ENCODE data around the gene IFNE.

Gene IFNE, protein sequence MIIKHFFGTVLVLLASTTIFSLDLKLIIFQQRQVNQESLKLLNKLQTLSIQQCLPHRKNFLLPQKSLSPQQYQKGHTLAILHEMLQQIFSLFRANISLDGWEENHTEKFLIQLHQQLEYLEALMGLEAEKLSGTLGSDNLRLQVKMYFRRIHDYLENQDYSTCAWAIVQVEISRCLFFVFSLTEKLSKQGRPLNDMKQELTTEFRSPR

DNA sequence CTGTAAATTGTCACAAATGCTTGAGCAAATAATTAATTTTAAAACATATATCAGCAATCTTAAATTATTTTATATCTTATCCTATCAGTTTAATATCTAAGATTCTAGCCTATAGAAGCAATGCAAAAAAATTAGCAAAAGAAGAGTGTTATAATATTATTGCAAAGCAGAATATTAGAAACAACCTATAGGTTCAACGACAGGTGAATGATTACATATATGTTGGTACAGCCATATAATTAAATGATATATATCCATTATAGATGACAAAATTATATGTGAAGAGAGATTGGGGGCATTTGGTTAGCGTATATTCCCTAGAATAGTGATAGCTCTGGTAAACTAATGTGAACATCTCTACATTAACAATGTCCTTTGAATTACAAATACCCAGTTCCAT is at the start of gene IFNE:
Gene IFNE (minus strand): TSS at position 101 of the 400 bp plus-strand sequence. CDS start 619 bp downstream, outside the sequence.
- DNase-seq = no peak

DNA sequence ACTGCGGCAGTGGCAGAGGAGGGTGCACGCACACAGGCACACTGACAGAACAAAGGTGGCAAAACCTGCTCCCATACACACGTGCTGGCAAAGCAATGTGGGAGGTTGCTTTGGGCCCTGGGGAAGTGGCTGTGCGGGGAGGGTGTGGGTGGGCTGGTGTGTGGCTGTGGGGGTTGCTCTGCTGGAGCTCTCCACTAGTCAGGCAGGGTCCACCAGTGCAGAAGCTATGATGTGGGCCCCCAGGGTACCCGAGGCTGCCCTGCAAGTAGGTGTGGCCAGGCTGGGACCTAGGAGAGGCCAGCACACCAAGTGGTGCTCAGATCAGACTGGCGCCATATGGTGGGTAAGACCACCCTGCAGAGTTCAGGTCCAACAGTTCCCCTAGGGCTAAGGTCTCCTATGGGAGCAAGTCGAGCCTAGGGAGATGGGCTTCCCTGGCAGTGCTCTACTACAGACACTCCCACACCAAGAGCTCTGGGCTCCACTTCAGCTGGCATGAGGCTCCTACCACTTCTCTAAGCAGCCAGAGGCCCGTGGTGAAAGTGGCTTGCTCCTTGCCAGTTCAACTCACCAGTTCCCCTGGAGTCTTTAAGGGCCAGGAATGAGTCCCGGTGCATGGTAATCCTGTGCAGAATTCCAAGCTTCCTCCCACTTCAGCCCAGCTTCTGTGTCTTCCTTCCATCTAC is 46.2 kb upstream of the IFNE start:
- DNase-seq = no peak

DNA sequence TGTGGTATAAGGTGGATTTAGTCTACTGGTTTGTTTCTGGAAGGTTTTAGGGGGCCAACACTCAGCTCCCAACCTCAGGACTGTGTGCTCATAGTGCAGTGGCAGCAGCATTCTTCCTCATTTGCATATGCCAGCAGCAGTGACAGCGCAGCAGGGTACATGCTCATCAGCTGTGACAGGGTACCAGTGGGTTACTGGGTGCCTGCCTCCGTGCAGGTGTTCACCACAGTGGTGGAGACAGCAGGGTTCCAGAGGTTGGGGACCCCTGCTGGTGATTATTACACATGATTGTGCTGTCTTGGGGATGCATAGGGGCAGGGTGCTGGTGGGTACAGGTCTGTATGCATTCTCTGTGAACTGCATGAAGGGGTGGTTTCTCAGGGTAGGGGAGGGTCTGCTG is 45.5 kb upstream of the IFNE start:
- peak; percentile 9 for DNase-seq

DNA sequence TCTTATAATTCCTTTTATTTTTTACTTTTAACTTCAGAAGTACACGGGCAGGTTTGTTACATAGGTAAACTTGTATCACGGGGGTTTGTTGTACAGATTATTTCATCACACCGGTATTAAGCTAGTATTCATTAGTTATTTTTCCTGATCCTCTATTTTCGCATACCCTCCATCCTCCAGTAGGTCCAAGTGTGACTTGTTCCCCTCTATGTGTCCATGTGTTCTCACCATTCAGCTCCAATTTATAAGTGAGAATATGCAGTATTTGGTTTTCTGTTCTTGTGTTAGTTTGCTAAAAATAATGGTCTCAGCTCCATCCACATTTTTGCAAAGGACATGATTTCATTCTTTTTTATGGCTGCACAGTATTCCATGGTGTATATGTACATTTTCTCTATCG is 43.1 kb upstream of the IFNE start:
- DNase-seq = no peak

DNA sequence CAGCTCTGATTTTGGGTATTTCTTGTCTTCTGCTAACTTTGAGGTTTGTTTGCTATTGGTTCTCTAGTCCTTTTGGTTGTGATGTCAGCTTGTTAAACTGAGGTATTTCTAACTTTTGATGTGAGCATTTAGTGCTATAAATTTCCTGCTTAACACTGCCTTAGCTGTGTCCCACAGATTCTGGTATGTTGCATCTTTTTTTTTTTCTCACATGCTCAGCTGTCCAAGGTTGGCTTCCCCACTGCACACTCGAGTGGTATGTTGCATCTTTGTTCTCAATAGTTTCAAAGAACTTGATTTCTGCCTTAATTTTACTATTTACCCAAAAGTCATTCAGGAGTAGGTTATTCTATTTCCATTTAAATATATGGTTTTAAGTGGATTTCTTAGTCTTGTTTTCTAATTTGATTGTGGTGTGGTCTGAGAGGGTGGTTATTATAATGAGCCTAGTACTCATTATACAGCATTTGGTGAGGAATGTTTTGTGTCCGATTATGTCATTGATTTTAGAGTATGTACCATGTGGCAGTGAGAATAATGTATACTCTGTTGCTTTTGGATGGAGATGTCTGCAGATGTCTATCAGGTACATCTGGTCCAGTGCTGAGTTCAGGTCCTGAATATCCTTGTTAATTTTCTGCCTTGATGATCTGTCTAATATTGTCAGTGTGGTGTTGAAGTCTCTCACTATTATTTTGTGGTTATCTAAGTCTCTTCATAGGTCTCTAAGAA is 42.2 kb upstream of the IFNE start:
- no peak for DNase-seq

DNA sequence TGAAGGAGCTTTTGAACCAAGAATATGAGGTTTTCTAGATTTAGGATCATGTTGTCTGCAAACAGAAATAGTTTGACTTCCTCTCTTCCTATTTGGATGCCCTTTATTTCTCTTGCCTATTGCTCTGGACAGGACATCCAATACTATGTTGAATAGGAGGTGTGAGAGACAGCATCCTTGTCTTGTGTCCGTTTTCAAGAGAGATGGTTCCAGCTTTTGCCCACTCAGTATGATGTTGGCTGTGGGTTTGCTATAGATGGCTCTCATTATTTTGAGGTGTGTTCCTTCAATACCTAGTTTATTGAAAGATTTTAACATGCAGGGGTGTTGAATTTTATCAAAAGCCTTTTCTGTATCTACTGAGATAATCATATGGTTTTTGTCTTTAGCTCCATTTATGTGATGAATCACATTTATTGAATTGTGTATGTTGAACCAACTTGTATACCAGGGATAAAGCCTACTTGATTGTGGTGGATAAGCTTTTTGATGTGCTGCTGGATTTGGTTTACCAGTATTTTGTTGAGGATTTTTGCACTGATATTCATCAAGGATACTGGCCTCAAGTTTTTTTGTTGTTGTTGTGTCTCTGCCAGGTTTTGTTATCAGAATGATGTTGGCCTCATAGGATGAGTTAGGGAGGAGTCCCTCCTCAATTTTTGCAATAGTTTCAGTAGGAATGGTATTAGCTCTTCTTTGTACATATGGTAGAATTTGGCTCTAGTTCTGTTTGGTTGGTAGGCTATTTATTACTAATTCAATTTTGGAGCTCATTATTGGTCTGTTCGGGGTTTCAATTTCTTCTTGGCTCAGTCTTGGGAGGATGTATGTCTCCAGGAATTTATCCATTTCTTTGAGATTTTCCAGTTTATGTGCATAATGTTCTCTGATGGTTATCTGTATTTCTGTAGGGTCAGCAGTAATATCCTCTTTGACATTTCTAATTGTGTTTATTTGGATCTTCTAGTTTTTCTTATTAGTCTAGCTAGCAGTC is 41.2 kb upstream of the IFNE start:
- DNase-seq = no peak

DNA sequence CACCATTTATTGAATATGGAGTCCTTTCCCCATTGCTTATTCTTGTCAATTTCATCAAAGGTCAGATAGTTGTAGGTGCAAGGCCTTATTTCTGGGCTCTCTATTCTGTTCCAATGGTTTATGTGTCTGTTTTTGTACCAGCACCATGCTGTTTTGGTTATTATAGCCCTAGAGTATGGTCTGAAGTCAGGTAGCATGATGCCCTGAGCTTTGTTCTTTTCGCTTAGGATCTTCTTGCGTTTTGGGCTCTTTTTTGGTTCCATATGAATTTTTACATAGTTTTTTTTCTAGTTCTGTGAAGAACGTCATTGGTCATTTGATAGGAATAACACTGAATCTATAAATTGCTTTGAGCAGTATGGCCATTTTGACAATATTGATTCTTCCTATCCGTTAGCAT is 40.2 kb upstream of the IFNE start:
- no peak for DNase-seq

DNA sequence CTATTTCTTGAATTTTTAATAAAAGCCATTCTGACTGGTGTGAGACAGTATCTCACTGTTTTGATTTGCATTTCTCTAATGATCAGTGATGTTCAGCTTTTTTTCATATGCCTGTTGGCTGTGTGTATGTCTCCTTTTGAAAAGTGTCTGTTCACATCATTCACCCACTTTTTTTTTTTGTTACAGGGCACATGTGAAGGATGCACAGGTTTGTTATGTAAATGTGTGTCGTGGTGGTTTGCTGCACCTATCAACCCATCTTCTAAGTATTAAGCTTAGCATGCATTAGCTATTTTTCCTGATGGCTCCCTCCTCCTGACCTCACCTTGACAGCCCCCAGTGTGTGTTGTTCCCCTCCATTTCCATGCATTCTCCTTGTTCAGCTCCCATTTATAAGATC is 39.3 kb upstream of the IFNE start:
- DNase-seq = no peak

DNA sequence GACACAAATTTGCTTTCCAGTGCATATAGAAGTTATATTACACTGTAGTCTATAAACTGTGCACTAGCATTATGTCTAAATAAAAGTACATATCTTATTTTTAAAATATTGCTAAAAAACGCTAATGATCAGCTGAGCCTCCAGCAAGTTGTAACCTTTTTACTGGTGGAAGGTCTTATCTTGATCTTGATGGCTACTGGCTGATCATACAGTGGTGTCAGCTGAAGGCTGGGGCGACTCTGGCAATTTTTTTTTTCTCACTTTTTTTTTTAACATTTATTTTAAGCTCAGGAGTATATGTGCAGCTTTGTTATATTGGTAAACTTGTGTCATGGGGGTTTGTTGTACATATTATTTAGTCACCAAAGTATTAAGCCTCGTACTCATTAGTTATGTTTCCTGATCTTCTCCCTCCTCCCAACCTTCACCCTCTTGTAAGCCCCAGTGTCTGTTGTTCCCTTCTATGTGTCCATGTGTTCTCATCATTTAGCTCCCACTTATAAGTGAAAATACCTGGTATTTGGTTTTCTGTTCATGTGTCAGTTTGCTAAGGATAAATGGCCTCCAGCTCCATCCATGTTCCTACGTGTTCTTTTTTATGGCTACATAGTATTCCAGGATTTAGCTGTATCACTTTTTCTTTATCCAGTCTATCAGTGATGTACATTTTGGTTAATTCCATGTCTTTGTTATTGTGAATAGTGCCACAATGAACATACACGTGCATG is 38.6 kb upstream of the IFNE start:
- DNase-seq = no peak

DNA sequence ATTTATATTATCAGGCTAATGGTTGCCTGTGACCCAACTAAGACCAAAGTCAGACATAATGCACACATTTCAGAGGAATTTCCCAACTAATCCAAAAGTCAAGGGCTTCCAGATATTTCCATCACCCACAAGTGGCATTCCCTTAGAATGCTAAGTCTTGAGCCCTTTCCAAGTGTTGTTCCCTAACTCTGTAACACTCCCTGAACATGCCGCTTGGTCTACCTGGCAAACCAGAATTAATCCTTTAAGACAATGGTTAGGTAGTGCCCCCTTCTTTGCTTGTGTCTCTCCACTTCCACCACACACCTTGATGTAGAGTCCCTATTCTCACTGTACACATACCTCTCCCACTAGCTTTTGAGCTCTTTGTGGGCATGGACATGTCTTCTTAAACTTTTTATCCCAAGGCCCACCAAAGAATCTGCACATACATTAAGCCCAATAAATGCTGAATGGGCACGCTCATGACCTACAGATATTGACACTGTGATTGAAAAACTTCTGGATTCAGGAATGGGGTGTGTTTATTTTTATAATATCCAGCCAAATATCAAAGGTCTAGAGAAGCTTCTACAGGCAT is 37.8 kb upstream of the IFNE start:
- no peak for DNase-seq

DNA sequence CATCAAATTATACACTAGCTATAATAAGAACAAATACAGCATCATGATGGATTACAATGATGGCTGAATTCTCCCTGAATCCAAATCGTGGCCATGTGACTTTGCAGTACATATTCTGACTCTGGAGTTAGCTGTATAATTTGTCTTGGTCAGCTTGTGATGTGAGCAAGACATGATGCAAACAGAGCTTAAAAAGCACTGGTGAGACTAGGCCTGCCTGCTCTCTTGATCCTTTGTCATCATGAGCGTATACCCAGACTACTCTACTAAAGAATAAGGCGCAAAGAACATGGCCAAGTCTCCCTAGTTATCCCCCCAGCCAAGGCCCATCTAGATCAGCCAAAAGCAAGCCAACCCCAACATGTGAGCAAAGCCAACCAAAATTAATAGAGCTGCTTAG is 34.7 kb upstream of the IFNE start:
- DNase-seq = no peak

DNA sequence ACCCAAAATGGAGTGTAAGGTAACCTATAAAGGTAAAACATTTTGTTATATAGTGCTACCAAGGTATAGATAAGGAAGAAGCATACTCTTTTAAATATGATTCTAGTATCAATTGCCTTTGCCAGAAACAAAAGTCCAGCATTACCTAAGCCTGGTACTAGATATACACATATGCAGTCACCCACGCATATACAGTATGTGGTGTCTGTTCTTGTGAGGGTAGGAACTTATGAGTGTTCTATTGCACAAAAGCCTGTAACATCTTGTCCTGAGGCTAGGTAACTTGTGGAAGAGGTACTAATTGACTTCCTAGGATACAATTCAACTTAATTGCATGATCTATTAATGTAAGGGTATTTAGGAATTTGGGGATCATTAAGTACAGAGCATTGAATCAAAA is 31.3 kb upstream of the IFNE start:
- no peak for DNase-seq

DNA sequence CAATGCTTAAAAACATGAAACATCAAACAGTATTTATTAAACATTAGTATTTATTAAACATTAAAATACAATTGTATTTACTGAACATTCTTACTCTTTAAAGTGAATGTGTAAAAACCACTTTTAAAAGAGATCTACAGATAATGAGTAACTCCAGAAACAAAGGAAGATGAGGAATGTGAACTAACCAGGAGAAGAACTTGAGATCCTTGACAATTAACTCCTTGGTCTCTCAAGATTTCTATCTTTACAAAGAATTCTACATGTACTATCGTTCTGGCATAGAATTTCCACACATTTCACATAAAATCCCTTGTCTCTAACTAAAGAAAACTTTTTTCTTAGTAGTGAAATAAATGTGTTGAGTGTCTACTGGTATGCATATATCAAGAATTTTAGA is 28.7 kb upstream of the IFNE start:
- DNase-seq = no peak

DNA sequence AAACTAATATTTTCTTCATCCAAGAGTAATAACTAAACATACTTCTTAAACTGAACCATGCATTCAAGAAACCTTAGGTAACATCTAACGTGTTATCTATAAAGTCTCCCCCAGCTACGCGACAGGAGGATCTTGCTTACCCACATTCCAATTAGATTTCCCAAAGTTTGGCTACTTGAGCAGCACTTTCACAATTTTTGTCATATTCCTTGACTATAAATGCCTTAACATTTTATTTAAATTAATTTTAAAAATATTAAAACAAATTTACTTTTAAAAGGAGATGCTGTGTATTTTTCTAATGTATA is 25.3 kb upstream of the IFNE start:
- DNase-seq = no peak

DNA sequence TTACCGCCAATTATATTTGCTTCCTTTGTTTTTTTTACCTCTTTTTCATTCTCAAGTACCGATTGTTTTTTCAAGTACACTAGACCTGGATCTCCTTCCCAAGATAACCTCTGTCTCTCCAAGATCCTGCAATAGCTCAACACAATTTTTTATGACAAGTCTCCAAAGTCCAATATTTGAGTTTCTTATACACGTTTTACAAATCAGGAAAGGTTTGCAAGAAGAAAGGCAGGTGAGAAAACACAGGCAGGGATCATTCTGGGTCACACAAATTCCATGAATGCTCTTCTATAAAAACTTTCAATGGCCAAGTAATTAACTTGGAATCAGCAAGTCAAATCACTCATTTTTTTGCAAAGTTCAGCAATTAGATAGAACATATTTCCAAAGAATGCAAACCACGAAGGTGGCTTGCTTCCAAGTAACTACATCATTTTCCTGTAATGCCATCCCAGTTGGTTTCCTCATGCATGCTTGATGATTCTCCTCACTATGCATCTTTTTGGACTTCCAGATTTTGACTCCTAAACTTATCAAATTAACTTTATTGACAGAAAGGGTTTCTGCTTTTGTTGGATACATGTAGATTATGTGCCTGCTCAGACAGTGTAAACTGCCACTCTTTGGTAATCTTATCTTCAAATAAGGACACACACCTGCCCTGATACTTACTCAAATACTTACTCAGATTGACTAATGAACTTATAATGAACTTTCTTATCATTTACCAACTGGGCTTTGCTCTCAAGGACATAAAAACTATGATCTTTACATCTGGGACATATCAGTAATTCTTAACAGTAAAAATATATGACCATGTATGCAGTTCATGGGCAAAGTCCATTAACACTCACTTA is 24.7 kb upstream of the IFNE start:
- DNase-seq = no peak

DNA sequence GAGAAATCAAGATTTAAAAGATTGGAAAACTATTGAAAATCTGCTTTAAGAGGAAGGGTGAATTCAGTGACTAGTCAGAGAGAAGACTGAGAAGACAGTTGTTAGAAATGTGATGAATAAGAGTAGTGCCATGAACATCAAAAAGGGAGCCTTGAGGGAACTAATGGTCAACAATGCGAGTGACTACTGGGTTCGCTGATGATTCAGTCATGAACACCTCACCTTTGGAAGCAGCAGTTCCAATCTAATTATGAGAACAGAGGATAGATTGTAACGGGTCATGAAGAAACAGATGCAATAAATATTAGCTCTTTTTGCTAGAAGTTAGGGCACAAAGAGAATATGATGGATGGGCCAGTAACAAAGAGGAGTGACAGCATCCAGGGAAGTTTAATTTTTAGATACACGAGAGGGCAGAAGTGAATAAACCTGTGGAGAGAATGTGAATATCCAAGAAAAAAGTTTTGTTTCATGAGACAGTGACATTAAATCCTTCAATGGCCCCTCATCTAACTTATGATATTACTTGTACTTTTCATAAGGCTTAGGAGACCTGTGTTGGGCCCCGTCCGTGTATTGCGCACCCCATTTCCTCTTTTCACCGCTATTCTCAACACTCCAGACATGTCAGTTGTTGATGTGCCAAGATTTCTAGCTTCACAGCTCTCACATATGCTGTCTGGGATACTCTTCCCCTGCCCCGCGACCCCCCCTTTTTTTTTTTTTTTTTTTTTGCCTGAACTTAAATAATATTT is 23.5 kb upstream of the IFNE start:
- no peak for DNase-seq

DNA sequence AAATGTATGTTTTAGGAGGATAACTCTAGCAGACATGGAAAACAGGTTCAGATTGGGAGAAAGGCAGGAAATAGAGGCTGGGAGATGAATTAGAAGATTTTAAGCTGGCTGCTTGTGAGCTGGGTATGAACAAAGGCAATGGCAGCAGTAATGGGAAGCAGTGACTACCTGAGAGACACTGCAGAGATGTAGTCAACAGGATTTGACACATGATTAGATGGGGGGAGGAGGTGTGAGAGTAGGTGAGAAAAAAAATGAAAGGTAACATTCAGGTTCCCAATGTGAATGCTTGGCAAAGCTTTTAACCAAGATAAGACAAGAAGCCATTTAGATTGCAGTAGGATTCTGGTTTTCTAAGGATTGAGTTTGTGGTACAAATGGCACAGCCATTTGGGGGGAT is 22.8 kb upstream of the IFNE start:
- no peak for DNase-seq

DNA sequence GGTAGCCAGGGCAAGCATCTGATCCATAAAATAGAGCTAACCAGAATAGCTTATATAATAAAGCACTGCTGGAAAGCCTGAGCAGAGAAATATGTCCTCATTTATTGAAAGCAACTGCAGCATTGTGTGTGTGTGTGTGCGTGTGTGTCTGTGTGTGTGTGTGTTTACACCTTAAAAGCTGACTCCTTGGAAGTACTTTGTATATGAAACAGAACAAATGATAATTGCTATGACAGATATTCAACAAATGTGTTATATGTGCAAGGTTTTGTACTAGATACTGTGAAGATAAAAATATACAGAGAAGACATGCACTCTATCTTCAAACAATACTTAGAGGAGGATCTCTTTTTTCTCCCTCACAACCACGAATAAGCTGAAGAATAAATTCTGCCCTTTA is 22.0 kb upstream of the IFNE start:
- DNase-seq = no peak

DNA sequence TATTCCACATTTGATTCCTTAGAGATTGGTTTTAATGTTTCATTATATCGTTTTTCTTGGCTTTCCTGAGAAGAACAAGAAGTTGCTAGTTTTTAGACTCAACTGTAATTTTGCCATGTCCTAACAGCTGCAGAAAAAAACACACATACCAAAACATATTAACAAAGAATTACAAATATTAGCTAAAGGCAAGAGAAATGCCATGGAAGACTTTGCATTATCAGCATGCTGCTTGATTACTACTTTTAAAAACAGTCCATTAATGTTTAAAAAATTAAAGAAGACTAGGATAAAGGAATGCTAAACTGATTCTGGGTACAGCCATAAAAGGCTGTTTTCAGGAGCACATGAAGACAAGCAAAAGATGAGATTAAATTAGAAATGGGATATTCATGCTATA is 20.5 kb upstream of the IFNE start:
- DNase-seq = no peak

DNA sequence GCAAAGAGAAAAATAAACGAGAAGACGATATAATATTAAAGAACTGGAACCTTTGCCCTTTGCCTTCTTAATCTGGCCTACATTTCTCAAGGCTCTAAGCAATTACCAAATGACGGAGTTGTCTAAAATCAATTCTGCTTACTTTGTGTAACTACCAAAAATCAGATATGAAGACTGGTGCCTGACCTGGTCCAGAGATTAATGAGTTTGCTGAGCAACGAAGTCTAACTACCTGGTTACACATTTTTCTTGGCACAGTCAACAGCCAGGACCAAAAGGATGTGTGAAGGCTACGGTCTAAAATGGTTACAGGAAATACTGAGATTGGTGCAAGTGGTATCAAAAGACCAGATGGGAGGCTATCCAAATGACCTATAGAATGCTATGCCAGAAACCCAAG is 17.8 kb upstream of the IFNE start:
- no peak for DNase-seq
